Esophagus muscularis mucosa (tissue), 4 donors: Measurements from ENCODE around the gene DIPK1B. TPM values are rescaled to one million over a fixed set of nuclear protein-coding genes. Genes with fewer than 3 reads are reported as not detected.

Experiments
- DNase-seq: peaks from one replicate; pipeline ENCODE4 v3.0.0-alpha.2; 2017; ENCODE audit errors: extremely low spot score
- H3K27ac ChIP-seq, 4 donors: fragments of 200-600 bp; sonication (generic); replicated peaks in 1 of 4; 1 replicate in 3 of 4; 2 replicates in 1 of 4; pipeline ENCODE4 v1.5.1; 2016 to 2019; ENCODE audit warnings: mild to moderate bottlenecking in 1 of 4
- H3K27me3 ChIP-seq, 4 donors: fragments of 200-600 bp; sonication (generic); one replicate each; pipeline versions ENCODE4 v1.5.1 to v1.6.0; 2016 to 2019
- H3K36me3 ChIP-seq, 4 donors: fragments of 200-600 bp; sonication (generic); one replicate each; pipeline ENCODE4 v1.5.1; 2016 to 2019
- H3K4me1 ChIP-seq, 4 donors: fragments of 200-600 bp; sonication (generic); one replicate each; pipeline ENCODE4 v1.5.1; 2016 to 2019
- H3K4me3 ChIP-seq, 4 donors: fragments of 200-600 bp; sonication (generic); 1 replicate in 2 of 4; 2 replicates in 2 of 4; pipeline ENCODE4 v1.5.1; 2016 to 2019; ENCODE audit warnings: mild to moderate bottlenecking in 4 of 4, moderate library complexity in 1 of 4
- H3K9me3 ChIP-seq, 4 donors: fragments of 200-600 bp; sonication (generic); 1 replicate in 3 of 4; 2 replicates in 1 of 4; pipeline ENCODE4 v1.5.1; 2016 to 2019
- EP300 ChIP-seq: sonication (generic); formaldehyde crosslinking; IDR thresholded peaks from one replicate; pipeline ENCODE4 v1.6.1; 2017; ENCODE audit warnings: antibody characterized with exemption
- POLR2A ChIP-seq: fragments of 450-650 bp; IDR thresholded peaks from one replicate; pipeline ENCODE4 v1.6.1; 2017; ENCODE audit warnings: antibody characterized with exemption, moderate library complexity, mild to moderate bottlenecking, low read depth
- POLR2AphosphoS5 ChIP-seq, 2 donors: sonication (generic); formaldehyde crosslinking; IDR thresholded peaks; one replicate each; pipeline ENCODE4 v1.6.1; 2017; ENCODE audit warnings: antibody characterized with exemption in 2 of 2
- whole genome bisulfite sequencing: methylation state at CpG from one replicate; pipeline ENCODE4 v1.1.5; 2018; 5-methylcytosine and 5-hydroxymethylcytosine counted together
- intact Hi-C: fragments of 100-400 bp; cut with DNase I; formaldehyde crosslinking; loops from one replicate; pipeline ENCODE4 v1.15.1; 2023
- total RNA-seq, 4 donors: library from RNA; depleted of rRNA; stranded (reverse); fragments of >200 nt; gene quantifications; one replicate each; pipeline versions ENCODE4 v1.1.0 to v1.2.1, GENCODE V29; 2016
- TF ChIP-seq, protein P1 (sequence below), 3 experiments: fragments of 200-600 bp in 2 of 3; fragments of 450-650 bp in 1 of 3; sonication (generic) in 2 of 3; IDR thresholded peaks; one replicate each; pipeline ENCODE4 v1.5.1; 2017 to 2019; ENCODE audit warnings: antibody characterized with exemption in 3 of 3, mild to moderate bottlenecking in 2 of 3, moderate library complexity in 1 of 3

DIPK1B gene
- total RNA-seq, 4 donors from 2014 or later = 6.6 to 27.8 (median 21.5) TPM

DNA sequence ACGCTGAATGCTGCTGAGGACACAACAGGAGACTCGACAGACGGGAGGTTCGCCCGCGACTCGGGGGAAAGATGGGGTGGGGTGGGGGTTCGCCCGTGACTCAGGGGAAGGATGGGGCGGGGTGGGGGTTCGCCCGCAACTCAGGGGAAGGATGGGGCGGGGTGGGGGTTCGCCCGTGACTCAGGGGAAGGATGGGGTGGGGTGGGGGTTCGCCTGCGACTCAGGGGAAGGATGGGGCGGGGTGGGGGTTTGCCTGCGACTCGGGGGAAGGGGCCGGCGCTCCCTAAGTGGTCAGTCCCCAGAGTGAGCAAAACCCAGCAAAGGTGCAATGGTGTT is 33.8 kb downstream of the DIPK1B start:
- TF ChIP-seq, protein P1, sequence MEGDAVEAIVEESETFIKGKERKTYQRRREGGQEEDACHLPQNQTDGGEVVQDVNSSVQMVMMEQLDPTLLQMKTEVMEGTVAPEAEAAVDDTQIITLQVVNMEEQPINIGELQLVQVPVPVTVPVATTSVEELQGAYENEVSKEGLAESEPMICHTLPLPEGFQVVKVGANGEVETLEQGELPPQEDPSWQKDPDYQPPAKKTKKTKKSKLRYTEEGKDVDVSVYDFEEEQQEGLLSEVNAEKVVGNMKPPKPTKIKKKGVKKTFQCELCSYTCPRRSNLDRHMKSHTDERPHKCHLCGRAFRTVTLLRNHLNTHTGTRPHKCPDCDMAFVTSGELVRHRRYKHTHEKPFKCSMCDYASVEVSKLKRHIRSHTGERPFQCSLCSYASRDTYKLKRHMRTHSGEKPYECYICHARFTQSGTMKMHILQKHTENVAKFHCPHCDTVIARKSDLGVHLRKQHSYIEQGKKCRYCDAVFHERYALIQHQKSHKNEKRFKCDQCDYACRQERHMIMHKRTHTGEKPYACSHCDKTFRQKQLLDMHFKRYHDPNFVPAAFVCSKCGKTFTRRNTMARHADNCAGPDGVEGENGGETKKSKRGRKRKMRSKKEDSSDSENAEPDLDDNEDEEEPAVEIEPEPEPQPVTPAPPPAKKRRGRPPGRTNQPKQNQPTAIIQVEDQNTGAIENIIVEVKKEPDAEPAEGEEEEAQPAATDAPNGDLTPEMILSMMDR (IDR thresholded peaks at IDR 0.05) = no peak
- TF ChIP-seq EP300 (no peak), POLR2AphosphoS5 (IDR thresholded peaks at IDR 0.05) (no peak), POLR2A (no peak)
- no peak for DNase-seq
- H3K4me3 ChIP-seq = peak overlapping the region in 2 of 4 donors; percentile 31 to 34
- peaks cover 18 to 34% (median 30%) of the 10 kb centered on the region in 4 donors for H3K4me1 ChIP-seq
- H3K36me3 ChIP-seq = peaks cover 0 to 14% (median 0%) of the 10 kb centered on the region in 4 donors
- WGBS = 84% methylated on average over 21 of the region's 22 CpGs
- H3K9me3 ChIP-seq = no peaks in the 10 kb centered on the region
- intact Hi-C loops = no loop called here
- H3K27me3 ChIP-seq = peaks cover 0 to 67% (median 18%) of the 10 kb centered on the region in 4 donors
- H3K27ac ChIP-seq = no peak overlapping the region

DNA sequence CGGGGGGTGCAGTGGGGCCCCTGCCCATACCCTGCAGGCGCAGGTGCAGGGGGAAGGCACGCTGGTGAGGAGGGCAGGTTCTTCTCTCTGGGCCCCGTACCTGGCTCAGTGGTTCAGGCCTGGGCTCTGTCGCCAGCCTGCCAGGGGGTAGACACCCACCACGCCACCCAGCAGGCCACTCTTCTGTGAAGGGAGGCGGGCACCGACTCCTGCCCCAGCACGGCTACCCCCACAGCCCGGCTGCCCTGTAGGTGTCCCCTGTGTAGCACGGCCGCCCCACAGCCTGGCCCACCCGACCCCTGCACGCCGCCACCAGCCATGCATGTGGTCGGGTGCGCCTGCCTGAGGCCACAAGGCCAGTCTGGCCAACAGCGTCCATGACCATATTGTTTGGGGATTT is 34.2 kb downstream of the DIPK1B start:
- H3K4me3 ChIP-seq = no peak overlapping the region
- no peak overlapping the region for H3K27ac ChIP-seq
- intact Hi-C loops = no loop called here
- peaks cover 13 to 30% (median 25%) of the 10 kb centered on the region in 4 donors for H3K4me1 ChIP-seq
- peaks cover 0 to 62% (median 17%) of the 10 kb centered on the region in 4 donors for H3K27me3 ChIP-seq
- TF ChIP-seq POLR2AphosphoS5 (IDR thresholded peaks at IDR 0.05) (no peak), EP300 (no peak), POLR2A (no peak)
- TF ChIP-seq, protein P1 (IDR thresholded peaks at IDR 0.05) = no peak
- no peak for DNase-seq
- peaks cover 0 to 14% (median 0%) of the 10 kb centered on the region in 4 donors for H3K36me3 ChIP-seq
- 88% methylated on average over 6 of the region's 18 CpGs for WGBS
- peaks cover 0 to 4% (median 0%) of the 10 kb centered on the region in 4 donors for H3K9me3 ChIP-seq

DNA sequence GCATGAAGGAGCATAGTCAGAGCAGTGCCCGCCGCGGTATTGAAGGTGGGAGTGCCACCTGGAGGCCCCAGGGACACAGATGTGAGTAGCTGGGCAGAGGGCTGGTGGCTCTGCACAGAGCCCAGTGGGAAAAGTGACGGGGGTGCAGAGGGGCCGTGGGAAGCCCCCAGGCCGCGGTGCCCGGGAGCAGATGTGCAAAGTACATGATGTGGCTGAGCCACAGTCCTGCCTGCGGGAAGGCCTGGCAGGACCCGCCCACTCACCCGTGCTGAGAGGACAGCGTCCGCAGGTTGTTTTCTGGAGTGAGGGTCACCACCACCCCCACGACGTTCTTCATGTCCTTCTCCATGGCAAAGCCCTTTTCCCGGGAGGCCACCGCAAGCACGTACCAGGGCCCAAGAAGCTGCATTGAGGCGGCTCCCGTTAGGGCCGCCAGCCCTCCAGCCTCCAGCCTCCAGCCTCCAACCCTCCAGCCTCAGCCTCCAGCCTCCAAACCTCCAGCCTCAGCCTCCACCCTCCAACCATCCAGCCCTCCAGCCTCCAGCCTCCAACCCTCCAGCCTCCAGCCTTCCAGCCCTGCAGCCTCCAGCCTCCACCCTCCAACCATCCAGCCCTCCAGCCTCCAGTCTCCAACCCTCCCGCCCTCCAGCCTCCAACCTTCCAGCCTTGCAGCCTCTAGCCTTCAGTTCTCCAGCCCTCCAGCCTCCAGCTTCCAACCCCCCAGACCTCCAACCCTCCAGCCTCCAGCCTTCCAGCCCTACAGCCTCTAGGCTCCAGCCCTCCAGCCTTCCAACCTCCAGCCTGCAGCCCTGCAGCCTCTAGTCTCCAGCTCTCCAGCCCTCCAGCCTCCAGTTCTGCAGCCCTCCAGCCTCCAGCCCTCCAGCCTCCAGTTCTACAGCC is 35.0 kb downstream of the DIPK1B start:
- 86% methylated on average over 21 of the region's 22 CpGs for WGBS
- H3K4me1 ChIP-seq = peaks cover 12 to 24% (median 17%) of the 10 kb centered on the region in 4 donors
- peaks cover 0 to 54% (median 12%) of the 10 kb centered on the region in 4 donors for H3K27me3 ChIP-seq
- no peak overlapping the region for H3K4me3 ChIP-seq
- peaks cover 0 to 14% (median 0%) of the 10 kb centered on the region in 4 donors for H3K36me3 ChIP-seq
- peaks cover 0 to 12% (median 0%) of the 10 kb centered on the region in 4 donors for H3K9me3 ChIP-seq
- H3K27ac ChIP-seq = no peak overlapping the region
- intact Hi-C loops = no loop called here
- TF ChIP-seq, protein P1 (IDR thresholded peaks at IDR 0.05) = no peak
- TF ChIP-seq EP300 = no peak
- no peak for TF ChIP-seq POLR2AphosphoS5 (IDR thresholded peaks at IDR 0.05)
- TF ChIP-seq POLR2A = no peak
- no peak for DNase-seq

DNA sequence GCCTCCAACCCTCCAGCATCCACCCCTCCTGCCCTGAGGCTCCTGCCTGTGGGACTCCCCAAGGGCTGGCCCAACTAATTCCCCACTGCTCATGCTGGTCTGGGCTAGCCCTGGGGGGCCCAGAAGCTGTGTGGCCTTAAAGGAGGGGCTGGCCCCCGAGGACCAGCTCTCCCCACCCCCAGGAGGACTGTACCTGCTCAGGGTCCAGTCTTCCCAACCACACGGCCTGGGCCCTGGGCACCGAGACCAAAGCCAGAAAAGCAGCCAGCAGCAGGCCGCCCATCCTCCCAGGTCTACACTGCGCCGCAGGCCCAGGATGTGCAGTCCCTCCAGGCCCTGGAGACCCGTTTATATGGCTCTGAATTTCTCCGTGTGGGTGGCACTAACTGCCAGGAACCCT is 35.8 kb downstream of the DIPK1B start, which contains the start of gene LCN6:
Gene LCN6, minus strand, starts transcription at position 325 of the 400 bp plus-strand sequence. Its CDS starts 42 bp downstream, at position 283.
- Histone ChIP-seq H3K4me3 (no peak within 1 kb of the TSS), H3K27me3 (peaks cover 0 to 46% (median 4%) of the 10 kb centered on the region in 4 donors), H3K9me3 (peaks cover 0 to 12% (median 0%) of the 10 kb centered on the region in 4 donors), H3K4me1 (peaks cover 6 to 19% (median 13%) of the 10 kb centered on the region in 4 donors), H3K27ac (peak within 1 kb of the TSS; percentile 5 to 31 (median 22)), H3K36me3 (peaks cover 0 to 10% (median 0%) of the 10 kb centered on the region in 4 donors)
- WGBS = 77% methylated on average over 7 of the region's 8 CpGs
- TF ChIP-seq EP300 = no peak
- no peak for TF ChIP-seq POLR2A
- TF ChIP-seq, protein P1 (IDR thresholded peaks at IDR 0.05) = no peak
- TF ChIP-seq POLR2AphosphoS5 (IDR thresholded peaks at IDR 0.05) = no peak
- intact Hi-C loops = no loop called here
- DNase-seq = no peak
